Breast epithelium (tissue), 3 donors: ENCODE results near the gene WHRN.

ENCODE experiments used
- POLR2A ChIP-seq: fragments of 450-650 bp; IDR thresholded peaks from one replicate; pipeline ENCODE4 v1.6.1; 2016; ENCODE audit warnings: antibody characterized with exemption, mild to moderate bottlenecking, moderate library complexity
- TF ChIP-seq, protein P1 (sequence below), 3 donors: fragments of 450-650 bp; IDR thresholded peaks; one replicate each; pipeline ENCODE4 v1.5.1; 2016 to 2017; ENCODE audit warnings: antibody characterized with exemption in 3 of 3, mild to moderate bottlenecking in 3 of 3, moderate library complexity in 3 of 3

DNA sequence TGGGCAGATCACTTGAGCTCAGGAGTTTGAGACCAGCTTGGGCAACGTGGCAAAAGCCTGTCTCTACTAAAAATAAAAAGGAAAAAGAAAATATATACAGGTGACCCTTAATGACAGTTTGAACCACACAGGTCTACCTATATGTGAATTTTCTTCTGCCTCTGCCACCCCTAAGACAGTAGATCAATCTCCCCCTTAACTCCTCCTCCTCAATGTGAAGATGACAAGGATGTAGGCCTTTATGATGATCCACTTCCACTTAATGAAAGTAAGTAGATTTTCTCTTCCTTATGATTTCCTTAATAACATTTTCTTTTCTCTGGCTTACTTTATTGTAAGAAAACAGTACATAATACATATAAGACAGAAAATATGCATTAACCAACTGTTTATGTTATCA lies 120.9 kb downstream of the WHRN start:
- TF ChIP-seq, protein P1, sequence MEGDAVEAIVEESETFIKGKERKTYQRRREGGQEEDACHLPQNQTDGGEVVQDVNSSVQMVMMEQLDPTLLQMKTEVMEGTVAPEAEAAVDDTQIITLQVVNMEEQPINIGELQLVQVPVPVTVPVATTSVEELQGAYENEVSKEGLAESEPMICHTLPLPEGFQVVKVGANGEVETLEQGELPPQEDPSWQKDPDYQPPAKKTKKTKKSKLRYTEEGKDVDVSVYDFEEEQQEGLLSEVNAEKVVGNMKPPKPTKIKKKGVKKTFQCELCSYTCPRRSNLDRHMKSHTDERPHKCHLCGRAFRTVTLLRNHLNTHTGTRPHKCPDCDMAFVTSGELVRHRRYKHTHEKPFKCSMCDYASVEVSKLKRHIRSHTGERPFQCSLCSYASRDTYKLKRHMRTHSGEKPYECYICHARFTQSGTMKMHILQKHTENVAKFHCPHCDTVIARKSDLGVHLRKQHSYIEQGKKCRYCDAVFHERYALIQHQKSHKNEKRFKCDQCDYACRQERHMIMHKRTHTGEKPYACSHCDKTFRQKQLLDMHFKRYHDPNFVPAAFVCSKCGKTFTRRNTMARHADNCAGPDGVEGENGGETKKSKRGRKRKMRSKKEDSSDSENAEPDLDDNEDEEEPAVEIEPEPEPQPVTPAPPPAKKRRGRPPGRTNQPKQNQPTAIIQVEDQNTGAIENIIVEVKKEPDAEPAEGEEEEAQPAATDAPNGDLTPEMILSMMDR (IDR thresholded peaks at IDR 0.05) = no peak
- TF ChIP-seq POLR2A = no peak
